Aorta (tissue), 5 donors: ENCODE results near the gene BIRC7. TPM values are rescaled to one million over a fixed set of nuclear protein-coding genes. Genes with fewer than 3 reads are reported as not detected.

ENCODE experiments used
- ATAC-seq: fragments of 200-7000 bp; cut with Tn5 transposase; one replicate; pipeline ENCODE4 v1.9.1; 2022; ENCODE audit warnings: moderate library complexity; ENCODE audit not compliant: low FRiP score
- DNase-seq, 2 donors: peaks; one replicate each; pipeline ENCODE4 v3.0.0-alpha.2; 2020
- H3K27ac ChIP-seq, 2 donors: one replicate each; pipeline ENCODE4 v1.5.1; 2013; ENCODE audit warnings: low read length in 2 of 2, mild to moderate bottlenecking in 2 of 2, moderate library complexity in 2 of 2, control low read depth in 1 of 2, inconsistent platforms in 1 of 2, low read depth in 1 of 2
- H3K27me3 ChIP-seq, 2 donors: one replicate each; pipeline ENCODE4 v1.6.1; 2013; ENCODE audit warnings: control low read depth in 1 of 2, low read length in 1 of 2, mild to moderate bottlenecking in 1 of 2, moderate library complexity in 1 of 2; ENCODE audit not compliant: insufficient read depth in 2 of 2, control insufficient read depth in 1 of 2
- H3K36me3 ChIP-seq, 2 donors: one replicate each; pipeline ENCODE4 v1.6.1; 2013; ENCODE audit warnings: control low read depth in 1 of 2, low read length in 1 of 2, mild to moderate bottlenecking in 1 of 2; ENCODE audit not compliant: insufficient read depth in 2 of 2, control insufficient read depth in 1 of 2
- H3K4me1 ChIP-seq, 2 donors: one replicate each; pipeline ENCODE4 v1.6.1; 2013; ENCODE audit warnings: low read length in 2 of 2, control low read depth in 1 of 2, mild to moderate bottlenecking in 1 of 2, moderate library complexity in 1 of 2; ENCODE audit not compliant: insufficient read depth in 2 of 2, control insufficient read depth in 1 of 2
- H3K4me3 ChIP-seq, 2 donors: one replicate each; pipeline ENCODE4 v1.5.1; 2013; ENCODE audit warnings: low read length in 2 of 2, control low read depth in 1 of 2, mild to moderate bottlenecking in 1 of 2
- H3K9me3 ChIP-seq: one replicate; pipeline ENCODE4 v1.6.1; 2013; ENCODE audit warnings: mild to moderate bottlenecking, low read length; ENCODE audit not compliant: control insufficient read depth
- WGBS, 2 donors: extraction: QIAGEN DNeasy Blood & Tissue Kit; methylation state at CpG; one replicate each; pipeline ENCODE4 v1.1.7; 2013; 5-methylcytosine and 5-hydroxymethylcytosine counted together
- intact Hi-C, 2 donors: fragments of 100-400 bp; cut with DNase I; formaldehyde crosslinking; loops; one replicate each; pipeline versions ENCODE4 v1.14.2 to v1.15.0; 2022
- polyA plus RNA-seq, 2 donors: library from polyadenylated mRNA; stranded (reverse); fragments of 200-250 nt; gene quantifications; one replicate each; pipeline ENCODE4 v1.2.3, GENCODE V29; 2013
- total RNA-seq, 2 donors: library from RNA; stranded (reverse); fragmentation: NEBNext Ultra II Directional; extraction: Animal tissue kit (Norgen Biotek cat#: 25700); gene quantifications; one replicate each; pipeline ENCODE4 v1.2.1, GENCODE V29; 2021
- donor health status: healthy with polysubstance abuse.
- donor health status: Bipolar disorder and iron deficiency.
- donor health status: DM: no; HTN: no; CAD: no.
- donor health status: DM: no; HTN: no; CAD: no.
- donor health status: DM: yes; HTN: yes; CAD: no.

The BIRC7 gene
- total and polyA plus RNA-seq, 4 donors = not detected

DNA sequence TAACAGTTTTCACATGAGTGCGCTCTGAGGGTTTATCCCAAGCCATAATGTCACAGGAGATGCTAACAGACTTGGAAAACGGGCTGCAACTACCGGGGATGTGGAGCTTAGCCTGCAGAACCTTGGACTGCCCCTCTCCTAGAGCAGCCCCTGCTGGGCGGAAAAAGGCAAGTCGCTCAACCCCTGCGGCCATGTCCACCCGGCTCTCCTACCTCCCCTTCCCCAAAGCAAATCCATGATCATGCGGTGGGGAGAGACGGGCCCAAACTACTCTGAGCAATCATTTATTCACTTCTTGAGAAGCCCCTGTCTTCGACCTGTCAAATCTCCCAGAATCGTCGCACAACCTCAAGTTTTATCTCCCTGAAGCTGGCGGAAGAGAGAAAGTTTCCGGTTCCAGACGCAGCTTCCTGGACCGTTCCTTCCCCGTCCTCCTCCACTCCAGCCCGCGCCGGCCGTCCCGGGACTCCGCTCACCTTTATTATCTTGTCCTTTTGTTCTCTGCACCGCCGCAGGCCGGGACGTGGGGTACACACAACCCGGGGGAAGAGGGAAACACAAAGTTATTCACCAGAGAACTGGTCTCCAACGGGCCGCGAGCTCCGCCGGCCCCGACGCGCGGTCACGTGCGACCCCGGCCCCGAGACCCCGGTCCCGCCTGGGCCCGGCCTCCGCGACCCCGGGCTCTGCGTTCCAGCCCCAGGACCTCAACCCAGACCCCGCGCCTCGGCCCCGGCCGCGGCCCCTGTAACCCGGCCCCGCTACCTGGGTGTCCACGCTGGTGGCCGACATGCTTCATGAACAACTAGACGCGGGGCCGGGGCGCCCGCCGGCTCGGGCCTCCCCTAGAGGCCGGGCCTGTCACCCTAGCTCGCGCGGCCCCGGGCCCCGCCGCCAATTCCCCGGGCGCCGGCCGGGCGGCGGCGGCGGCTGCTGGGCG is 20.3 kb upstream of the BIRC7 start:
- H3K27ac ChIP-seq = no peak overlapping the region
- peak overlapping the region; percentile 78 to 98 for H3K4me3 ChIP-seq
- H3K36me3 ChIP-seq = peaks cover 0 to 2% of the 10 kb centered on the region in 2 donors
- no peak for ATAC-seq
- WGBS, 2 donors = 2 to 3% methylated on average over 80 to 81 of the region's 81 CpGs
- no peaks in the 10 kb centered on the region for H3K27me3 ChIP-seq
- no peaks in the 10 kb centered on the region for H3K9me3 ChIP-seq
- DNase-seq = no peak
- intact Hi-C loops = no loop called here
- no peaks in the 10 kb centered on the region for H3K4me1 ChIP-seq

DNA sequence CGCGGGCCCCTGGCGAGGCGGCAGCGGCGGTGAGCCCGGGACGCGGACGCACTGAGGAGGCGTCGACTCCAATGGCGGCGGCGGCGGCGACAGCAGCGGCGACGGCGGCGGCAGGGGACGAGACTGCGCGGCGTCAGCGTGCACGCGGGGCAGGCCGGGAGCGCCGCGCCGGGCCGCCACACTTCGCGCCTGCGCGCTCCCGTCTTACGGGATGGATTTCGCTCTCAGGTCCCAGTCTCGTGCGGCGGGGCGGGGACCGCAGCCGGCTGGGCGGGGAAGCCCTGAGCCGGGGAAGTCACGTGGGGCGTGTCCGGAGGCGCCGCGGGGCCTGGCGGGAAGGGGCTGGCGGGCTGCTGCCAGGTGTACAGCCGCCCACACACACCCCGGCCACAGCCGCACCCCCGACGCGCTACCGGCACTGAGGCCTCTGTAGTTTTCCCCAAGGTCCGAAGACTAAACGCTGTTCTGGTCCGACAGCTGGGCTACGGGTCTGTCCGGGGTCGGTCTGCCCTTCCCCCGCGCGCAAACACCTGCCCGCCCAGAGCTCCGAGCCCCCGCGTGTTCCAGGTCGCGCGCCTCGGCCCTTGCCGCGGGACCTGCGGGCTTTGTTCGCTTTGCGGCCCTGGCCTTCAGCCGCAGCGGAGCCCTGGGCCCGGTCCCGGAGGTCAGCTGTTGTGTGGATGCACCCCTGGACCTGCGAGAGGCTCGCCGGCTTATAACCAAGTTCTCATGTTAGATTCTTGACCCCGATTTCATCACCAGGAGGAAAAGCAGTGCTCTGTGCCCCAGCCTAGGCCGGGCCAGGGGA is 19.5 kb upstream of the BIRC7 start, which contains the start of gene YTHDF1:
Gene YTHDF1, minus strand, starts transcription at position 91 of the 808 bp plus-strand sequence. CDS start 239 bp downstream, outside the sequence.
- DNase-seq (peak; percentile 98), ATAC-seq (peak; percentile 96)
- Histone ChIP-seq H3K27ac (peak within 1 kb of the TSS in 1 of 2 donors; percentile 2), H3K27me3 (no peaks in the 10 kb centered on the region), H3K36me3 (peaks cover 0 to 2% of the 10 kb centered on the region in 2 donors), H3K9me3 (no peaks in the 10 kb centered on the region), H3K4me3 (peak within 1 kb of the TSS; percentile 78 to 98), H3K4me1 (no peaks in the 10 kb centered on the region)
- WGBS, 2 donors = 1% methylated on average over 61 to 96 of the region's 96 CpGs
- intact Hi-C loops = no loop called here

DNA sequence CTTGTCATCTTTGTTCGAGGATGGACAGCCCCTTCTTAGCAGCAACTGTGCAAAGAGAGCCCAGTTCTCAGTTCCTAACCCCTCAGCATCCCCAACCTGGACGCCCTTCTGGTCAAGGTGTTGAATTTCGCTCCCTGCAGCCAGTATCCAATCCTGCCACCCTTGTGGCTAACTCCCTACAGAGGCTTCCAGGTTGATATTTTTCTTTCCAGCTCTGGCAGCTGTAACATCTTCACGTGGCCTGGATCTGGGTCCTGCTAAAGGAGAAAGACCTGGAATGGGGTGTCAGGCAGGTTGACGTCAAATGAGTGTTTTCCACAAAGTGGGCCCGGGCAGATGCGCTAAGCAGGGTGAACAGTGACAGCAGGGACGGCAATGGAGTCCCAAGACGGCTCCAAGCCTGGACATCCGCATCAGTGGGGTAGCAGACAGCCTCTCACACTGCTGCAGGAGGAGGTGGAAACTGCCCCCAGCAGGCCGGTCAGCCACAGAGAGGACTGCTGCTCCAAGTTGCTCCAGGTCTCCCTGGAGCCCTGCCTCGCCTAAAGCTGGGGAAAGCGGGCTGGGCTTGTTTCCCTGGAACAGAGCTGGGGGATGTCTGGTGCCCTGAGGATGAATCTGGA is 18.7 kb upstream of the BIRC7 start:
- no peaks in the 10 kb centered on the region for H3K4me1 ChIP-seq
- ATAC-seq (no peak), DNase-seq (no peak)
- no peaks in the 10 kb centered on the region for H3K9me3 ChIP-seq
- no peak overlapping the region for H3K27ac ChIP-seq
- no peaks in the 10 kb centered on the region for H3K27me3 ChIP-seq
- WGBS, 2 donors = 77 to 80% methylated on average over 13 of the region's 13 CpGs
- H3K4me3 ChIP-seq = peak overlapping the region in 1 of 2 donors; percentile 69
- H3K36me3 ChIP-seq = peaks cover 0 to 2% of the 10 kb centered on the region in 2 donors
- intact Hi-C loops = no loop called here

DNA sequence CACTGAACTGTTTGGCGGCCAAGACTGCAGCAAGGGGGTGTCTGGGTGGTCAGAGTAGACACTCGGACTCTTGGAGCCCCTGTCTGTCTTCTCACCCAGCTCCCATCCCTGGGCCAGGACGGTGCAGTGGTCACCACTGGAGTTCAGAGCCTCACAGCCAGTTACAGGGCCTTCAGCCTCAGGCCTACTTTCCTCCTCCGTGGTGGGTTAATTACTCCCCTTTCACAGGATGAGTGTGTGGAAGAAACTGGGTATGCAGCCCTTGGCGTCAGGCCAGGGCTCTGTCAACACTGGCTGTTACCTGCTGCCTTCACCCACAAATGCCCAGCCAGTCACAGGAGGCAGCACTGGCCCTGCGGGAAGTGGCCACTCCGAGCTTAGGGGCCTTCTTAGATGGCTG is 18.0 kb upstream of the BIRC7 start:
- 78 to 81% methylated on average over 7 of the region's 7 CpGs for WGBS, 2 donors
- no peak for ATAC-seq

DNA sequence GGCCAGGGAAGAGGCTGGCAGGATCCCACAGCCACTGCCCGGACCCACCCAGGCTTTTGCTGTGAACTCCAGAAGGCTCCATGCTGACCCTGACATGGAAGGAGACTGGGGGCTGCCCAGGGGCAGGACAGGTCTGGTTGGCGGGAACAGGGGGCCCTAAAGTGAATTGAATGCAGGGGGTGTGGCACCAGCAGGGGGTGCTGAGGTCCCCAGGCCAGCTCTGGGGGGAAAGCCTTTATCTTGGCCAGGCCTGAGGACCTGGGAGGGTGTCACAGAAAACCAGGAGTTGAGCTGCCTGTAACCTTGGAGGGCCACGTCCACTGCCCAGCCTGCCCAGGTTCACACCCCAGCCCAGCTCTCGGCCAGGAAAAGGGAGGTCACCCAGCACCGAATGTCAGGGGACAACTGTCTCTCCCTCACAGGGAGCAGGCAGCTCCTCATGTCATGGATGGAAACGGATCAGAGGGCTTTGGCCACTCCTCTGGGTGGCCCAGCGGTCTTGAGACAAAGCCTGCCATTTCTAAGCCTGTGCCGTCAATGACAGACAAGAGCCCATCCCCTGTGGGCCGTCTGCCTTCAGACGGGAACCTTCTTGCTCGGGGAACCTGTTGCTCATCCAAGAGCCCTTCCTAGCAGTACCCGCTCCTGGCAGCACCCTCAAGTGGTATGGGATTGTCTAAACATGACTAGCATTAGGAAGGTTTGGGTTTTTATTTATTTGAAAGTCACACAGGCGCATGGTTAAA is 16.8 kb upstream of the BIRC7 start:
- Histone ChIP-seq H3K4me3 (no peak overlapping the region), H3K27ac (no peak overlapping the region), H3K27me3 (no peaks in the 10 kb centered on the region), H3K9me3 (no peaks in the 10 kb centered on the region), H3K4me1 (no peaks in the 10 kb centered on the region), H3K36me3 (no peaks in the 10 kb centered on the region)
- no peak for ATAC-seq
- intact Hi-C loops = no loop called here
- WGBS, 2 donors = 78 to 83% methylated on average over 13 of the region's 13 CpGs
- no peak for DNase-seq

More for the DNA sequence above, 18.0 kb upstream of the BIRC7 start:
- Histone ChIP-seq H3K4me3 (no peak overlapping the region), H3K9me3 (no peaks in the 10 kb centered on the region), H3K36me3 (no peaks in the 10 kb centered on the region), H3K27me3 (no peaks in the 10 kb centered on the region), H3K4me1 (no peaks in the 10 kb centered on the region), H3K27ac (no peak overlapping the region)
- no peak for DNase-seq
- intact Hi-C loops = no loop called here

DNA sequence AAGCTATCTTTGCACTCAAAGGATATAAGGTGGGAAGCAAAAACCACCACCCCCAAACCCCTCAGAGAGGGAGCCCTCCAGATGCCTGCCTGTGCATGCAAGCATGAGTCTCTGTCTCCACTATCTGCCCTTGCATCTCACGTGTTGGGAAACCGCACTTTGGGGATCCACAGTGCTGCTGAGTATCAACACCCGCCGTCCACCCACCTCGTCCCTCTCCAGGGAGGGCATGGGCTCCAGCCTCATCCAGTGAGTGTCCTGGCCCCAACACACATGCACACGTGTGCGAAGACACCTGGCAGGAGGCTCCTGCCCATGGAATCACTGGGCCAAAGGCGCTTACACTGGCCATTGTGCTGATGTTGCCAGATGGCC is 16.3 kb upstream of the BIRC7 start:
- Histone ChIP-seq H3K27ac (no peak overlapping the region), H3K4me3 (no peak overlapping the region), H3K36me3 (no peaks in the 10 kb centered on the region), H3K27me3 (no peaks in the 10 kb centered on the region), H3K4me1 (no peaks in the 10 kb centered on the region), H3K9me3 (no peaks in the 10 kb centered on the region)
- WGBS, 2 donors = 79 to 80% methylated on average over 8 of the region's 8 CpGs
- no peak for ATAC-seq
- intact Hi-C loops = no loop called here
- DNase-seq = no peak

DNA sequence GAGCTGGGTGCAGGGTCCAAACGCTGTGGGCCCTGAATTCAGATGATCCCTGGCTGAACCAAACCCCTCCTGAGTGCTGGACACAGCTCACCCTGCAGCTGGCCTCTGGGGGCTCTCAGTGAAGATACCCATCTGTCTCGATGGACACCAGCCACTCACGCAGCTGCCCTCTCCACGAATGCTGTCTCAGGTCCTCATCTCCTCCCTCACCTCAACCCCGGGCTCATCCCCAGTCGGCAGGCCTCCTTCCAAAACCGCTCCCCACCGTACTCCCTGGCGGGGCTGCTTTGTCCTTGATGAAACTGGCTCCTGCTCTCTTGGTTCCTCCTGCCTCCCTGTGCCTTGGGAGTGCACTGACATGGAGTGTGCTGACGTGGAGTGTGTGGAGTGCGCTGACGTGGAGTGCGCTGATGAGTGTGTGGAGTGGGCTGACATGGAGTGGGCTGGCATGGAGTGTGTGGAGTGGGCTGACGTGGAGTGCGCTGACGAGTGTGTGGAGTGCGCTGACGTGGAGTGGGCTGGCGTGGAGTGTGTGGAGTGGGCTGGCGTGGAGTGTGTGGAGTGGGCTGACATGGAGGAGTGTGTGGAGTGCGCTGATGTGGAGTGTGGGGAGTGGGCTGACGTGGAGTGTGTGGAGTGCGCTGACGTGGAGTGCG is 15.7 kb upstream of the BIRC7 start:
- Histone ChIP-seq H3K4me3 (no peak overlapping the region), H3K27me3 (no peaks in the 10 kb centered on the region), H3K9me3 (no peaks in the 10 kb centered on the region), H3K27ac (no peak overlapping the region), H3K4me1 (no peaks in the 10 kb centered on the region), H3K36me3 (no peaks in the 10 kb centered on the region)
- DNase-seq (no peak), ATAC-seq (no peak)
- intact Hi-C loops = no loop called here
- WGBS, 2 donors = 74 to 80% methylated on average over 25 of the region's 25 CpGs
